Measurements from ENCODE around the gene HNRNPU.

The HNRNPU gene

GRCh38 chr1:244821134-244821533 lies 43.2 kb downstream of the HNRNPU start:
- peak; percentile 21 for DNase-seq (ENCODE audit: low read depth)
- H3K4me3 ChIP-seq (ENCODE audit: low read length) = no peak overlapping the region
- TF ChIP-seq CTCF (IDR thresholded peaks at IDR 0.05; ENCODE audit: insufficient read depth, low read depth, low read length, missing control alignments) = no peak

DNA sequence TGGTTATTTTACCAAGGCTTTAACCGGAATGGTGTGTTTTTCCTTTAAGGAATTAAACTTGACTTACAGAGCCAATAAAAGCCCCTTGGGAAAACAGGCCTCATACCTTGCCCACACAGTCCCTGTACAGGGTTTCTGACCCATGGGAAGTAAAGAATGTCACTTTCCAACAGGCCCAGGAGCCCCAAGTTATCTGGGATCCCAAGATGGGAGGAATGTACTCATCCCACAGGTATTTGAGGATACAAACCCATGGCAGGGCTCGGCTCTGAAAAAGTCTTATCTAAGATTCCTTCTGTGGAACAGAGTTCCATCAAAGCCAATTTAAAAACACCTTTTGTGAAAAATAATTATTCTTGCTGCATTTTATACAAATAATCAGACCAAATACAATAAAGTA lies 44.2 kb downstream of the HNRNPU start:
- H3K4me3 ChIP-seq (ENCODE audit: low read length) = no peak overlapping the region
- no peak for TF ChIP-seq CTCF (IDR thresholded peaks at IDR 0.05; ENCODE audit: insufficient read depth, low read depth, low read length, missing control alignments)

GRCh38 chr1:244817415-244817894 lies 46.9 kb downstream of the HNRNPU start:
- no peak for DNase-seq (ENCODE audit: low read depth)
- TF ChIP-seq CTCF (IDR thresholded peaks at IDR 0.05; ENCODE audit: insufficient read depth, low read depth, low read length, missing control alignments) = no peak
- no peak overlapping the region for H3K4me3 ChIP-seq (ENCODE audit: low read length)

More for the DNA sequence above, 44.2 kb downstream of the HNRNPU start:
- DNase-seq (ENCODE audit: low read depth) = no peak

- no peak for TF ChIP-seq CTCF (IDR thresholded peaks at IDR 0.05; ENCODE audit: insufficient read depth, low read depth, low read length, missing control alignments)
- no peak for DNase-seq (ENCODE audit: low read depth)
- H3K4me3 ChIP-seq (ENCODE audit: low read length) = no peak overlapping the region
Measured at GRCh38 chr1:244815600-244816099, 48.7 kb downstream of the HNRNPU start.

DNA sequence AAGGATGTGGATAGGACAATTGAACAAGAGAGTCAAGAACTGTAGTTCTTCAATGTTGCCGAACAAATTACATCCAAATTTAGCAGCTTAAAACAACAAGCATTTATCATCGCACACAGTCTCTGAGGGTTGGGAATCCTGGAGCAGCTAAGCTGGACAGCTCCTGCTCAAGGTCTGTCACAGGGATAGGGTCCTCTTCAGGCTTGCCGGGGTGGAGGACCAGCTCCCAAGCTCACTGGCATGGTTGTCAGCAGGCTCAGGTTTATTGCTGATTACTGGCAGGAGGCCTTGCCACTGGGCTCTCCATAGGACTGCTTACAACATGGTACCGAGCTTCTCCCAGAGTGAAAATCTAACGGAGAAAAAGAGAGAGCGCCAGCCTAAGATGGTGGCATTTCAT lies 51.0 kb downstream of the HNRNPU start:
- no peak for TF ChIP-seq CTCF (IDR thresholded peaks at IDR 0.05; ENCODE audit: insufficient read depth, low read depth, low read length, missing control alignments)
- no peak overlapping the region for H3K4me3 ChIP-seq (ENCODE audit: low read length)
- no peak for DNase-seq (ENCODE audit: low read depth)

DNA sequence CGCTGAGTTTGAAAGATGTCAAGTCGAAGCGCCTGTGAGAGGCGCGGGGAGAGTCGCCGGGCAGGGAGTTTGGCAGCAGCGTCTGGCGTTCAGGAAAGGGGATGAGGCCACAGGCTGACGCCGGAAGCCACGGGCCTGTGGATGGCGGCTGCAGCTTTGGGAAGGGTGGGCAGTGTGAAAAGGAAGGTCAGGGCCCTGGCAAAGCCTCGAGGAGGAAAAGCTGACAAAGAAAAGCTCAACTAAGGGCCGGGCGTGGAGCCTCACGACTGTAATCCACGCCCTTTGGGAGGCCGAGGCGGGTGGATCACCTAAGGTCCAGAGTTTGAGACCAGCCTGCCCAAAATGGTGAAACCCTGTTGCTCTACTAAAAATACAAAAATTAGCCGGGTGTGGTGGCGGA lies 54.1 kb downstream of the HNRNPU start:
- H3K4me3 ChIP-seq (ENCODE audit: low read length) = no peak overlapping the region
- DNase-seq (ENCODE audit: low read depth) = no peak
- TF ChIP-seq CTCF (IDR thresholded peaks at IDR 0.05; ENCODE audit: insufficient read depth, low read depth, low read length, missing control alignments) = no peak

- TF ChIP-seq CTCF (IDR thresholded peaks at IDR 0.05; ENCODE audit: insufficient read depth, low read depth, low read length, missing control alignments) = no peak
- no peak for DNase-seq (ENCODE audit: low read depth)
Measured at GRCh38 chr1:244807138-244807537, 57.2 kb downstream of the HNRNPU start.

More at GRCh38 chr1:244807138-244807537, 57.2 kb downstream of the HNRNPU start:
- H3K4me3 ChIP-seq (ENCODE audit: low read length) = no peak overlapping the region

Measured in epithelial cell of esophagus (primary cell).